HepG2 (cell line): ENCODE measurements around the gene ANKRD11. TPM values are rescaled to one million over a fixed set of nuclear protein-coding genes. Genes with fewer than 3 reads are reported as not detected.

Source experiments
- ATAC-seq: fragments of 200-7000 bp; cut with Tn5 transposase; 3 replicates; pipeline ENCODE4 v1.9.1; 2020; ENCODE audit warnings: mild to moderate bottlenecking, moderate library complexity
- BruUV-seq: library from RNA; stranded (reverse); fragments of 400-500 nt; replicated peaks from 2 replicates; lab custom pipeline; 2021; lab: Mats Ljungman, UMichigan
- CTCF ChIA-PET: fragments of 300-600 bp; formaldehyde crosslinking; extraction: SDS; loops from one replicate; lab custom pipeline; 2021; ENCODE audit warnings: low total read pairs, inconsistent platforms, low intra/inter-chr PET ratio; lab: Yijun Ruan, JAX
- POLR2A ChIA-PET: fragments of 350-600 bp; sonication (Branson Sonifier 250); formaldehyde crosslinking; loops from one replicate; lab custom pipeline; 2020; ENCODE audit warnings: antibody characterized with exemption, inconsistent platforms; lab: Yijun Ruan, JAX
- DNase-seq: peaks from one replicate; pipeline ENCODE4 v3.0.0-alpha.2; 2015; ENCODE audit warnings: low spot score
- FAIRE-seq: peaks from 3 replicates; lab custom pipeline; 2011; peaks lifted over from hg19 to GRCh38; lab: Jason Lieb, UNC
- H2AFZ ChIP-seq: one replicate; pipeline ENCODE4 v1.6.1; 2011; ENCODE audit warnings: low read length, inconsistent platforms
- H3K27ac ChIP-seq: fragments of 300-600 bp; 3 replicates; pipeline ENCODE4 v1.8.0; 2011; ENCODE audit warnings: mixed run types, mild to moderate bottlenecking, mixed read lengths, low read length, inconsistent platforms; ENCODE audit not compliant: insufficient read depth; ENCODE audit errors: extremely low read length
- H3K27me3 ChIP-seq, 2 experiments: fragments of 200-600 bp in 1 of 2; 2 replicates in 1 of 2; 3 replicates in 1 of 2; pipeline versions ENCODE4 v1.6.0 to v1.8.0; 2011; ENCODE audit warnings: low read length in 2 of 2, mild to moderate bottlenecking in 2 of 2, moderate library complexity in 2 of 2, inconsistent platforms in 1 of 2; ENCODE audit not compliant: insufficient read depth in 2 of 2, control insufficient read depth in 1 of 2
- H3K36me3 ChIP-seq, 2 experiments: fragments of 200-600 bp in 1 of 2; replicated peaks in 1 of 2; 2 replicates in 1 of 2; 3 replicates in 1 of 2; pipeline versions ENCODE4 v1.5.1 to v1.8.0; 2011; ENCODE audit warnings: low read length in 2 of 2, inconsistent platforms in 1 of 2; ENCODE audit not compliant: insufficient read depth in 2 of 2, control insufficient read depth in 1 of 2
- H3K4me1 ChIP-seq: 2 replicates; pipeline ENCODE4 v1.5.1; 2012; ENCODE audit warnings: low read length, inconsistent platforms; ENCODE audit not compliant: insufficient read depth
- H3K4me2 ChIP-seq: 2 replicates; pipeline ENCODE4 v1.6.0; 2011; ENCODE audit warnings: low read depth, low read length, inconsistent platforms
- H3K4me3 ChIP-seq, 3 experiments: fragments of 200-600 bp in 1 of 3; sonication (generic), shearing (Covaris generic) in 1 of 3; replicated peaks in 1 of 3; 2 replicates each; pipeline ENCODE4 v1.5.1; 2011 to 2016; ENCODE audit warnings: low read length in 3 of 3, inconsistent platforms in 2 of 3, low read depth in 2 of 3, mild to moderate bottlenecking in 2 of 3, control low read depth in 1 of 3, mixed read lengths in 1 of 3; ENCODE audit not compliant: insufficient read depth in 1 of 3
- H3K79me2 ChIP-seq: one replicate; pipeline ENCODE4 v1.6.1; 2011; ENCODE audit warnings: low read length, inconsistent platforms; ENCODE audit not compliant: insufficient read depth
- H3K9ac ChIP-seq: 2 replicates; pipeline ENCODE4 v1.6.0; 2011; ENCODE audit warnings: mild to moderate bottlenecking, low read depth, low read length, inconsistent platforms; ENCODE audit not compliant: insufficient read depth
- H3K9me3 ChIP-seq: 2 replicates; pipeline ENCODE4 v1.5.1; 2012; ENCODE audit warnings: mild to moderate bottlenecking, low read length
- H4K20me1 ChIP-seq: 2 replicates; pipeline ENCODE4 v1.6.0; 2011; ENCODE audit warnings: inconsistent platforms, mild to moderate bottlenecking, low read length, moderate library complexity; ENCODE audit not compliant: insufficient read depth
- AGO2 ChIP-seq: fragments of 200-400 bp; formaldehyde crosslinking; optimal IDR thresholded peaks from 2 replicates; pipeline ENCODE3; 2017; ENCODE audit warnings: mild to moderate bottlenecking, low read depth, low read length, moderate library complexity
- EP300 ChIP-seq, 3 experiments: sonication (generic) in 1 of 3; formaldehyde crosslinking in 1 of 3; IDR thresholded peaks; 2 replicates each; pipeline versions ENCODE4 v1.5.1 to v1.6.1; 2011 to 2020; ENCODE audit warnings: low read depth in 2 of 3, low read length in 2 of 3, borderline replicate concordance in 1 of 3, improper control_type of control experiment in 1 of 3, mild to moderate bottlenecking in 1 of 3, missing genetic modification reagents in 1 of 3, moderate library complexity in 1 of 3
- IKZF1 ChIP-seq: fragments of 450-650 bp; IDR thresholded peaks from 2 replicates; pipeline ENCODE4 v1.7.1; 2016
- KLF15 ChIP-seq: sonication (generic); formaldehyde crosslinking; IDR thresholded peaks from 2 replicates; pipeline ENCODE4 v1.8.1; 2023; ENCODE audit warnings: borderline replicate concordance, mild to moderate bottlenecking, inconsistent platforms, missing genetic modification reagents, mixed read lengths
- MAF1 ChIP-seq: sonication (generic); formaldehyde crosslinking; IDR thresholded peaks from 2 replicates; pipeline ENCODE4 v1.5.0; 2020; ENCODE audit warnings: missing genetic modification reagents, borderline replicate concordance
- PHF21A ChIP-seq: sonication (generic); formaldehyde crosslinking; IDR thresholded peaks from 2 replicates; pipeline ENCODE4 v1.5.0; 2020; ENCODE audit warnings: mild to moderate bottlenecking, missing genetic modification reagents
- POLR2A ChIP-seq, 2 experiments: IDR thresholded peaks; 2 replicates each; pipeline ENCODE4 v1.6.1; 2011; ENCODE audit warnings: low read depth in 2 of 2, low read length in 2 of 2, mild to moderate bottlenecking in 1 of 2, moderate library complexity in 1 of 2; ENCODE audit not compliant: insufficient read depth in 1 of 2
- RXRB ChIP-seq: IDR thresholded peaks from 2 replicates; pipeline ENCODE4 v1.6.1; 2016; ENCODE audit warnings: borderline replicate concordance, missing genetic modification reagents, missing compliant biosample characterization
- ZNF703 ChIP-seq: sonication (generic); formaldehyde crosslinking; IDR thresholded peaks from 2 replicates; pipeline ENCODE4 v1.5.1; 2020; ENCODE audit warnings: missing genetic modification reagents, mild to moderate bottlenecking, moderate library complexity, borderline replicate concordance
- ZSCAN22 ChIP-seq: sonication (generic); formaldehyde crosslinking; IDR thresholded peaks from 2 replicates; pipeline ENCODE4 v1.4.0; 2020; ENCODE audit warnings: mild to moderate bottlenecking, missing genetic modification reagents
- WGBS: methylation state at CpG from one replicate; pipeline ENCODE4 v1.1.6; 2017; ENCODE audit warnings: low lambda C conversion rate; 5-methylcytosine and 5-hydroxymethylcytosine counted together
- in situ Hi-C: cut with HindIII; loops from 2 replicates; pipeline ENCODE4 v1.10.0; 2017; ENCODE audit warnings: low pct_unique_long_range_greater_than_20kb; ENCODE audit not compliant: extremely low pct_ligation_motif_present
- intact Hi-C: fragments of 100-400 bp; cut with micrococcal nuclease; formaldehyde crosslinking; loops from one replicate; pipeline ENCODE4 v1.10.0; 2022; ENCODE audit not compliant: unreplicated experiment
- polyA plus RNA-seq, 8 experiments: library from polyadenylated mRNA; depleted of rRNA in 3 of 8; stranded (reverse) in 7 of 8; unstranded in 1 of 8; fragments of >200 nt; fragmentation: Illumina TruSeq in 4 of 8; extraction: Trizol in 4 of 8; gene quantifications; 2 replicates each; pipeline versions ENCODE4 v1.2.1 to v1.2.3, GENCODE V29; 2011 to 2016; ENCODE audit warnings: low read depth in 4 of 8, missing spikeins in 1 of 8, mixed read lengths in 1 of 8; ENCODE audit not compliant: insufficient read depth in 1 of 8
- total RNA-seq, 5 experiments: library from RNA; depleted of rRNA; stranded (reverse); fragments of >200 nt; fragmentation: Illumina TruSeq; extraction: Trizol; gene quantifications; 2 replicates each; pipeline ENCODE4 v1.2.3, GENCODE V29; 2016; ENCODE audit warnings: low read depth in 1 of 5

The ANKRD11 gene
- total and polyA plus RNA-seq, 2 of the 13 experiments (the other 11 are each of a cell fraction or from before 2014, with no cell fraction given): 21.4 to 38.4 TPM

DNA sequence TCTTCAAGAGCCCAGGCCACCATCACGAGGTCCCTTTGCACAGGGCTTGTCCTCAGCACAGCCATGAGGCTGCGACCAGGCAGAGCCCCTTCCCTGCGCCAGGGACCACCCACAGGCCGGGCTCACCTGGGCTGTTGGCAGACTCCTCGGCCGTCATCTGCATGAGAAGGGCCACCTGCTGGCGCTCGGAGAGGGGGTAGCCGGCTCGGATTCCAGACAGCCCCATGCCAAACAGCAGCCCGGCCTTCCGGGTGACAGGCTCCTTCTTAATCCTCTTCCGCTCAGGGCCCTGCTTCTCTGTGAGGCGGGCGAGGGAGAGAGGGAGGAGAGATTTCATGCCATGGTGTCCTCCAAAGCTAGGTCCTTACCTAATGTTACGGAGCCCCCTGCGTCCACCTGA lies 199.5 kb downstream of the ANKRD11 start:
- ChIA-PET POLR2A (no interaction called here), CTCF (no interaction called here)
- Histone ChIP-seq H3K4me2 (no peak overlapping the region), H4K20me1 (peaks cover 44% of the 10 kb centered on the region), H3K27ac (no peak overlapping the region), H3K36me3 (peaks cover 38 to 66% of the 10 kb centered on the region in 2 experiments), H3K27me3 (no peaks in the 10 kb centered on the region), H3K4me1 (peaks cover 32% of the 10 kb centered on the region), H2AFZ (no peak overlapping the region), H3K4me3 (no peak overlapping the region), H3K9ac (no peak overlapping the region), H3K9me3 (no peaks in the 10 kb centered on the region), H3K79me2 (peaks cover 22% of the 10 kb centered on the region)
- no peak for FAIRE-seq
- no peak for TF ChIP-seq IKZF1
- no peak for TF ChIP-seq MAF1 (CRISPR knock-in tag)
- no peak for TF ChIP-seq ZSCAN22
- TF ChIP-seq POLR2A (IDR thresholded peaks at IDR 0.05; ENCODE audit: insufficient read depth in 1 of 2, low read depth in 2 of 2, low read length in 2 of 2): 0 out of 4 replicates have a peak, but pooled peaks of 1 of the 2 experiments have one; percentile 1
- no peak for TF ChIP-seq PHF21A
- no peak for TF ChIP-seq EP300 (IDR thresholded peaks at IDR 0.05; ENCODE audit: low read depth in 2 of 2, low read length in 2 of 2)
- no peak for TF ChIP-seq EP300 (CRISPR knock-in tag; IDR thresholded peaks at IDR 0.05; ENCODE audit: borderline replicate concordance)
- TF ChIP-seq KLF15 (CRISPR knock-in tag): no peak
- peak; percentile 79 for TF ChIP-seq AGO2
- TF ChIP-seq RXRB (CRISPR knock-in tag): no peak
- no peak for TF ChIP-seq ZNF703 (CRISPR knock-in tag)
- ATAC-seq: no peak
- no TSS peak for BruUV-seq
- in situ Hi-C loops: no loop called here
- 96% methylated on average over 12 of the region's 17 CpGs for WGBS
- no peak for DNase-seq
- intact Hi-C loops: no loop called here
